BLaER1 (cell line): ENCODE data around the gene RANBP3.

ENCODE experiments used
- H3K27ac ChIP-seq: shearing (Covaris generic); formaldehyde crosslinking; 2 replicates; pipeline ENCODE4 v1.8.1; 2022
- H3K27me3 ChIP-seq: shearing (Covaris generic); formaldehyde crosslinking; 2 replicates; pipeline ENCODE4 v1.8.1; 2022
- H3K36me3 ChIP-seq: shearing (Covaris generic); formaldehyde crosslinking; 2 replicates; pipeline ENCODE4 v1.8.1; 2022
- H3K4me1 ChIP-seq: shearing (Covaris generic); formaldehyde crosslinking; 2 replicates; pipeline ENCODE4 v1.8.1; 2022
- H3K4me2 ChIP-seq: shearing (Covaris generic); formaldehyde crosslinking; 2 replicates; pipeline ENCODE4 v1.8.1; 2022
- H3K4me3 ChIP-seq: shearing (Covaris generic); formaldehyde crosslinking; 2 replicates; pipeline ENCODE4 v1.8.1; 2022
- H3K9ac ChIP-seq: shearing (Covaris generic); formaldehyde crosslinking; 2 replicates; pipeline ENCODE4 v1.8.1; 2022
- H3K9me3 ChIP-seq: shearing (Covaris generic); formaldehyde crosslinking; 2 replicates; pipeline ENCODE4 v1.8.1; 2022
- H4K20me1 ChIP-seq: shearing (Covaris generic); formaldehyde crosslinking; 2 replicates; pipeline ENCODE4 v1.8.1; 2022
- Cebpa-rat ChIP-seq: shearing (Covaris generic); IDR thresholded peaks from 2 replicates; pipeline ENCODE4 v1.8.1; 2022

RANBP3 gene

GRCh38 chr19:6020166-6020882, 42.4 kb upstream of the RANBP3 start:
- no peak overlapping the region for H3K9ac ChIP-seq
- no peaks in the 10 kb centered on the region for H3K36me3 ChIP-seq
- no peaks in the 10 kb centered on the region for H4K20me1 ChIP-seq
- no peaks in the 10 kb centered on the region for H3K27me3 ChIP-seq
- H3K4me1 ChIP-seq, result peaks cover 74% of the 10 kb centered on the region
- peak; percentile 71 for TF ChIP-seq Cebpa-rat
- peak overlapping the region; percentile 62 for H3K4me2 ChIP-seq
- no peak overlapping the region; the same call in 1 of the 2 replicates for H3K27ac ChIP-seq
- H3K9me3 ChIP-seq, result no peaks in the 10 kb centered on the region
- no peak overlapping the region for H3K4me3 ChIP-seq

GRCh38 chr19:6018786-6019185, 40.8 kb upstream of the RANBP3 start:
- Histone ChIP-seq H3K4me2 (no peak overlapping the region), H3K4me3 (no peak overlapping the region), H3K9ac (no peak overlapping the region), H3K4me1 (peaks cover 74% of the 10 kb centered on the region), H3K36me3 (no peaks in the 10 kb centered on the region), H3K9me3 (no peaks in the 10 kb centered on the region), H4K20me1 (no peaks in the 10 kb centered on the region), H3K27me3 (no peaks in the 10 kb centered on the region), H3K27ac (no peak overlapping the region)
- no peak for TF ChIP-seq Cebpa-rat

DNA sequence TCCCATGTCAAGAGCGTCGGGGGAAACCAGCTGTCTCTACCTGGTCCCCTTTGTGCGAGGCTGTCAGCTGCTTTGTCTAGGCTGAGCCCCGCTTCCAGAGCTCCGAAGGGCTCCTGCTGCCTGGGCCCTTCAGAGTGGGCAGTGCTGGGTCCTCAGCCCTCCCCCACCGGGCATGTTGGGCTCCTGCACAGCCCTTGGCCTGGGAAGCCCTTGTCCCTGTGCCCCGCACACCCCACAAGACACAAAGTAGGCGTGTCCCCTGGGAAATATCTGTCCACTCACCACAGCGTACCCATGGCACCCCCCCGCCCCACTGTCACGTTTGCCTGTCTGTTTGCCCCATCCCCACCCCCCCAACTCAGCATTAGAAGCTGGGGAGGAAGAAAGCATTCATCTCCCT, 39.6 kb upstream of the RANBP3 start:
- Histone ChIP-seq H3K36me3 (no peaks in the 10 kb centered on the region), H3K9ac (no peak overlapping the region), H3K27me3 (no peaks in the 10 kb centered on the region), H3K4me3 (no peak overlapping the region), H3K27ac (no peak overlapping the region), H3K9me3 (no peaks in the 10 kb centered on the region), H3K4me1 (peaks cover 74% of the 10 kb centered on the region), H4K20me1 (no peaks in the 10 kb centered on the region), H3K4me2 (no peak overlapping the region)
- TF ChIP-seq Cebpa-rat, result no peak

- Histone ChIP-seq H3K27ac (no peak overlapping the region), H3K4me2 (peak overlapping the region; percentile 73; the same call in 1 of the 2 replicates), H3K36me3 (no peaks in the 10 kb centered on the region), H3K4me3 (no peak overlapping the region), H3K4me1 (peaks cover 76% of the 10 kb centered on the region), H3K27me3 (no peaks in the 10 kb centered on the region), H4K20me1 (no peaks in the 10 kb centered on the region), H3K9me3 (no peaks in the 10 kb centered on the region), H3K9ac (no peak overlapping the region)
- TF ChIP-seq Cebpa-rat, result no peak
These were observed 38.1 kb upstream of the RANBP3 start for GRCh38 chr19:6015841-6016545.

GRCh38 chr19:6014551-6015135, 36.7 kb upstream of the RANBP3 start:
- Histone ChIP-seq H3K4me2 (peak overlapping the region; percentile 73), H3K36me3 (no peaks in the 10 kb centered on the region), H3K27ac (peak overlapping the region; percentile 79), H3K9me3 (no peaks in the 10 kb centered on the region), H3K4me3 (no peak overlapping the region), H4K20me1 (no peaks in the 10 kb centered on the region), H3K4me1 (peaks cover 63% of the 10 kb centered on the region), H3K9ac (peak overlapping the region; percentile 57), H3K27me3 (no peaks in the 10 kb centered on the region)
- no peak for TF ChIP-seq Cebpa-rat

DNA sequence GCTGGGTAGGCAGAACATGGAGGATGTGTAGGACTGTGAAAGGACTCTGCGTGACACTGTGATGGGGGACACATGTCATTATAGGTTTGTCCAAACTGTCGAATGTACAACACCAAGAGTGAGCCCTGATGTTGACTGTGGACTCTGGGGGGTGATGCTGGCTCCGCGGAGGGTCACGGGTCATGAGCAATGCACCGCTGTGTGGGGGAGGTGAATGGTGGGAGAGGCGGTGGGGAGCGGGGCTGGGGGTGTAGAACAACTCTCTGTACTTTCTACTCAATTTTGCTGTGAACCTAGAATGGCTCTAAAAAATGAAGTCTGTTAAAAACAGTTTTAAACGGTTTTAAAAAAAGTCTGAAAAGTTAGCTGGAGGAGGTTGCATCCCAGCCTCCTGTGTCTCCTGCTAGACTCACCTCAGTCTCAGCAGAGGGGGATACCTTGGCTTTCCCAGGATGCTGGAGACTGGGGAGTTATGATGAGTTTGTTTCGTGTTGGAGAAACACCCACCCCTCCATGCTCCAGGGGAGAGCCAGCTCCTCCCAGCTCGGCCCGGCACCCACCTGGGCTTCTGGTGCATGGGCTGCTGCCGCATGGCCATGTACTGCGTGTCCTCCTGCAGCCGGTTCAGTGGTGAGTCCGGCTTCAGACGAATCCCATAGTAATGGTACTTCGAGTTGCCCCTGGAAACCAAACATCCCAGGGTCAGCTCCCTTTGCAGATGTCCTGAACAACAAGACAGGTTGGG, 34.7 kb upstream of the RANBP3 start:
- Histone ChIP-seq H3K27me3 (no peaks in the 10 kb centered on the region), H3K4me3 (no peak overlapping the region), H3K9ac (0 out of 2 replicates have a peak overlapping the region, but pooled peaks have one; percentile 19), H3K27ac (peak overlapping the region; percentile 79; the same call in 1 of the 2 replicates), H4K20me1 (no peaks in the 10 kb centered on the region), H3K9me3 (no peaks in the 10 kb centered on the region), H3K4me1 (peaks cover 50% of the 10 kb centered on the region), H3K36me3 (no peaks in the 10 kb centered on the region), H3K4me2 (peak overlapping the region; percentile 73)
- TF ChIP-seq Cebpa-rat, result no peak

- no peaks in the 10 kb centered on the region for H3K27me3 ChIP-seq
- H3K27ac ChIP-seq, result no peak overlapping the region
- H3K36me3 ChIP-seq, result no peaks in the 10 kb centered on the region
- H3K9ac ChIP-seq, result no peak overlapping the region
- no peak for TF ChIP-seq Cebpa-rat
- H3K9me3 ChIP-seq, result no peaks in the 10 kb centered on the region
- peak overlapping the region; percentile 73 for H3K4me2 ChIP-seq
- peaks cover 50% of the 10 kb centered on the region for H3K4me1 ChIP-seq
- H4K20me1 ChIP-seq, result no peaks in the 10 kb centered on the region
- no peak overlapping the region for H3K4me3 ChIP-seq
These were observed 33.9 kb upstream of the RANBP3 start for GRCh38 chr19:6011794-6012193.

DNA sequence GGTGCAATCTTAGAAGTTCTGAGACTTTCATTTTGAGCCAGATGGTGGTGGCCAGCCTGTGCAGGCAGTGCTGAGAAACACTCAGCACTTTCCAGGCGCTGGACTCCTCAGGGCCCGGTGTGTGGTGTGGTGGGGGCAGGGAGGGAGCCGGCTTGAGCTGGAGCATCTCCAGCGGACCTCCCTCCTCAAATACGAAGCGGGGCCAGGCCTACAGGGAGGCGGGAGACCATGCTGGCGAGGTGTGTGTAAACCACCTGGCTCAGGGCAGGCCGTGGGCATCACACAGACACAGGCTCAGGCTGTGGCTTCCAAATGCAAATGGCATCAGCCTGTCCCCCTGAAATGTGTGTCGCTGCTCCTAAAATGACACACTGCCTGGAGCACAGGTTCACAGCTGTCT, 33.3 kb upstream of the RANBP3 start:
- Histone ChIP-seq H3K27ac (no peak overlapping the region), H3K9me3 (no peaks in the 10 kb centered on the region), H3K36me3 (no peaks in the 10 kb centered on the region), H3K9ac (0 out of 2 replicates have a peak overlapping the region, but pooled peaks have one; percentile 2), H3K4me3 (no peak overlapping the region), H3K27me3 (no peaks in the 10 kb centered on the region), H3K4me1 (peaks cover 50% of the 10 kb centered on the region), H3K4me2 (no peak overlapping the region), H4K20me1 (no peaks in the 10 kb centered on the region)
- no peak for TF ChIP-seq Cebpa-rat

- H3K36me3 ChIP-seq, result no peaks in the 10 kb centered on the region
- peaks cover 49% of the 10 kb centered on the region for H3K4me1 ChIP-seq
- no peak overlapping the region for H3K4me3 ChIP-seq
- no peak overlapping the region for H3K27ac ChIP-seq
- no peaks in the 10 kb centered on the region for H3K9me3 ChIP-seq
- H3K27me3 ChIP-seq, result no peaks in the 10 kb centered on the region
- no peaks in the 10 kb centered on the region for H4K20me1 ChIP-seq
- no peak for TF ChIP-seq Cebpa-rat
- H3K9ac ChIP-seq, result no peak overlapping the region
- no peak overlapping the region for H3K4me2 ChIP-seq
These were observed 32.2 kb upstream of the RANBP3 start for GRCh38 chr19:6010107-6010506.
